Stomach (tissue), 9 donors: ENCODE results near the gene PRKCE. TPM values are rescaled to one million over a fixed set of nuclear protein-coding genes. Genes with fewer than 3 reads are reported as not detected.
A peak's percentile ranks its signal among the peaks of the same experiment; 100 is the strongest.

Experiments
- DNase-seq, 2 donors: peaks; one replicate each; pipeline versions ENCODE4 v3.0.0 to v3.0.0-alpha.2; 2013 to 2019
- H3K27ac ChIP-seq, 5 donors: fragments of 200-600 bp in 4 of 5; sonication (generic) in 4 of 5; one replicate each; pipeline ENCODE4 v1.5.1; 2013 to 2019; ENCODE audit warnings: mild to moderate bottlenecking in 1 of 5, moderate library complexity in 1 of 5
- H3K27me3 ChIP-seq, 3 donors: fragments of 200-600 bp; sonication (generic); one replicate each; pipeline ENCODE4 v1.5.1; 2017 to 2019; ENCODE audit warnings: mixed run types in 1 of 3
- H3K36me3 ChIP-seq, 4 donors: fragments of 200-600 bp; sonication (generic); 1 replicate in 3 of 4; 2 replicates in 1 of 4; pipeline ENCODE4 v1.5.1; 2016 to 2019
- H3K4me1 ChIP-seq, 4 donors: fragments of 200-600 bp; sonication (generic); one replicate each; pipeline ENCODE4 v1.5.1; 2016 to 2019
- H3K4me3 ChIP-seq, 4 donors: fragments of 200-600 bp; sonication (generic) in 3 of 4; one replicate each; pipeline ENCODE4 v1.5.1; 2016 to 2019; ENCODE audit warnings: mild to moderate bottlenecking in 1 of 4
- H3K9me3 ChIP-seq, 4 donors: fragments of 200-600 bp; sonication (generic); one replicate each; pipeline ENCODE4 v1.5.1; 2016 to 2019
- CTCF ChIP-seq, 7 experiments: fragments of 450-650 bp in 4 of 7; fragments of 200-600 bp in 3 of 7; sonication (generic) in 3 of 7; IDR thresholded peaks; one replicate each; pipeline ENCODE4 v1.5.1; 2016 to 2019; ENCODE audit warnings: antibody characterized with exemption in 7 of 7, control low read depth in 2 of 7, mild to moderate bottlenecking in 1 of 7
- EP300 ChIP-seq: sonication (generic); formaldehyde crosslinking; IDR thresholded peaks from one replicate; pipeline ENCODE4 v1.6.1; 2017; ENCODE audit warnings: antibody characterized with exemption
- POLR2A ChIP-seq, 4 donors: fragments of 450-650 bp; IDR thresholded peaks; one replicate each; pipeline ENCODE4 v1.6.1; 2016; ENCODE audit warnings: antibody characterized with exemption in 4 of 4, control low read depth in 2 of 4, mild to moderate bottlenecking in 1 of 4, moderate library complexity in 1 of 4
- POLR2AphosphoS5 ChIP-seq, 3 donors: sonication (generic); formaldehyde crosslinking; IDR thresholded peaks; one replicate each; pipeline ENCODE4 v1.6.1; 2016; ENCODE audit warnings: antibody characterized with exemption in 3 of 3
- WGBS, 5 donors: extraction: QIAGEN DNeasy Blood & Tissue Kit in 3 of 5; methylation state at CpG; one replicate each; pipeline versions ENCODE4 v1.1.5 to v1.1.7; 2013 to 2018; 5-methylcytosine and 5-hydroxymethylcytosine counted together
- intact Hi-C: fragments of 100-400 bp; cut with DNase I; formaldehyde crosslinking; loops from one replicate; pipeline ENCODE4 v1.15.1; 2023; ENCODE audit warnings: low total_unique reads
- polyA plus RNA-seq, 3 donors: library from polyadenylated mRNA; stranded (reverse); fragments of 200-250 nt; gene quantifications; one replicate each; pipeline ENCODE4 v1.2.3, GENCODE V29; 2013
- total RNA-seq, 5 donors: library from RNA; depleted of rRNA; stranded (reverse); fragments of >200 nt; gene quantifications; one replicate each; pipeline versions ENCODE4 v1.1.0 to v1.2.3, GENCODE V29; 2014 to 2016
- donor health status: healthy with polysubstance abuse.
- donor health status: Bipolar disorder and iron deficiency.
- donor health status: healthy.

Gene PRKCE
- total and polyA plus RNA-seq, 8 donors = 2.0 to 92.0 (median 10.0) TPM

- Histone ChIP-seq H3K9me3 (no peaks in the 10 kb centered on the region), H3K4me1 (peaks cover 12 to 43% (median 21%) of the 10 kb centered on the region in 4 donors), H3K36me3 (no peaks in the 10 kb centered on the region), H3K4me3 (no peak overlapping the region), H3K27me3 (no peaks in the 10 kb centered on the region), H3K27ac (no peak overlapping the region)
- WGBS, 5 donors = 63 to 78% (median 72%) methylated on average over 4 of the region's 4 CpGs
- intact Hi-C loops = no loop called here
- TF ChIP-seq CTCF (IDR thresholded peaks at IDR 0.05) = no peak
- no peak for TF ChIP-seq POLR2A (IDR thresholded peaks at IDR 0.05)
- no peak for TF ChIP-seq POLR2AphosphoS5 (IDR thresholded peaks at IDR 0.05)
- no peak for TF ChIP-seq EP300
- no peak for DNase-seq
These were observed 110.2 kb downstream of the PRKCE start for GRCh38 chr2:45761635-45762034.

- no peaks in the 10 kb centered on the region for H3K36me3 ChIP-seq
- no peak for TF ChIP-seq EP300
- no peak for TF ChIP-seq POLR2A (IDR thresholded peaks at IDR 0.05)
- no peak for TF ChIP-seq POLR2AphosphoS5 (IDR thresholded peaks at IDR 0.05)
- TF ChIP-seq CTCF (IDR thresholded peaks at IDR 0.05) = no peak
- H3K4me3 ChIP-seq = no peak overlapping the region
- no peaks in the 10 kb centered on the region for H3K9me3 ChIP-seq
- no peak for DNase-seq
- 81 to 97% (median 94%) methylated on average over 2 of the region's 2 CpGs for WGBS, 5 donors
- intact Hi-C loops = no loop called here
- H3K4me1 ChIP-seq = peaks cover 12 to 49% (median 26%) of the 10 kb centered on the region in 4 donors
- no peaks in the 10 kb centered on the region for H3K27me3 ChIP-seq
- H3K27ac ChIP-seq = no peak overlapping the region
These were observed 111.8 kb downstream of the PRKCE start for GRCh38 chr2:45763255-45763654.

GRCh38 chr2:45763797-45764196 is 112.3 kb downstream of the PRKCE start:
- H3K27ac ChIP-seq = no peak overlapping the region
- H3K9me3 ChIP-seq = no peaks in the 10 kb centered on the region
- H3K4me3 ChIP-seq = no peak overlapping the region
- no peaks in the 10 kb centered on the region for H3K27me3 ChIP-seq
- peaks cover 12 to 46% (median 26%) of the 10 kb centered on the region in 4 donors for H3K4me1 ChIP-seq
- no peak for DNase-seq
- H3K36me3 ChIP-seq = no peaks in the 10 kb centered on the region
- intact Hi-C loops = no loop called here
- TF ChIP-seq EP300 = no peak
- no peak for TF ChIP-seq POLR2A (IDR thresholded peaks at IDR 0.05)
- no peak for TF ChIP-seq POLR2AphosphoS5 (IDR thresholded peaks at IDR 0.05)
- no peak for TF ChIP-seq CTCF (IDR thresholded peaks at IDR 0.05)
- 81 to 85% (median 82%) methylated on average over 5 of the region's 5 CpGs for WGBS, 5 donors

- 72 to 82% (median 80%) methylated on average over 8 of the region's 8 CpGs for WGBS, 5 donors
- no peak for DNase-seq
- peak overlapping the region in 1 of 5 donors; percentile 33 for H3K27ac ChIP-seq
- intact Hi-C loops = no loop called here
- no peaks in the 10 kb centered on the region for H3K36me3 ChIP-seq
- H3K4me1 ChIP-seq = peaks cover 12 to 38% (median 25%) of the 10 kb centered on the region in 4 donors
- no peaks in the 10 kb centered on the region for H3K9me3 ChIP-seq
- no peak overlapping the region for H3K4me3 ChIP-seq
- H3K27me3 ChIP-seq = no peaks in the 10 kb centered on the region
- TF ChIP-seq EP300 (no peak), POLR2AphosphoS5 (IDR thresholded peaks at IDR 0.05) (no peak), CTCF (IDR thresholded peaks at IDR 0.05) (no peak), POLR2A (IDR thresholded peaks at IDR 0.05) (no peak)
These were observed 113.7 kb downstream of the PRKCE start for GRCh38 chr2:45765007-45765727.
